ENCODE results near the gene GLDC.

DNA sequence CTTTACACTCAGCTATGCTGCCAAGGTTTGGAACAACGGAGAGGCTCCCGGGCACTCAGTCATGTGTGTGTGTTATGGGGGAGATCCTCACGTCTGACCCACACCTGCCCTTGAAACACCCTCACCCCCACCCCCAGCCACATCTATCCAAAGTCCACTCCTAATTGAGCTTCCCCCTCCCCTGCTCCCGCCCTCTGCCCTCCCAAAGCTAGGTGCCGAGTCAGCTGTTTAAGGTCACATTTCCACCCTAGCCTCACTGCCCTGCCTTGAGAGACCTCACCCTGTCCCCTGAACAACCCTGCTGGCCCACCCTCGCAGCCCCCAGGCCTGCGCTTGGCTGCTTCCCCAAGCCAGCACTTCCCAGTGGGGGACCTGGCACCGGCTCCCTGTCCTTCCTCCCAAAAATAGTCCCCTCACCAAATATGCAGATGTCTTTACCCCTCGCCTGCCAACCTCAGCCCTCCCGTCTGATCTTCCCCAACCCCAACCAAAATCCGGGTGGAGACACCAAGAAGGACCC, 36.0 kb downstream of the GLDC start:
- TF ChIP-seq, protein P1, sequence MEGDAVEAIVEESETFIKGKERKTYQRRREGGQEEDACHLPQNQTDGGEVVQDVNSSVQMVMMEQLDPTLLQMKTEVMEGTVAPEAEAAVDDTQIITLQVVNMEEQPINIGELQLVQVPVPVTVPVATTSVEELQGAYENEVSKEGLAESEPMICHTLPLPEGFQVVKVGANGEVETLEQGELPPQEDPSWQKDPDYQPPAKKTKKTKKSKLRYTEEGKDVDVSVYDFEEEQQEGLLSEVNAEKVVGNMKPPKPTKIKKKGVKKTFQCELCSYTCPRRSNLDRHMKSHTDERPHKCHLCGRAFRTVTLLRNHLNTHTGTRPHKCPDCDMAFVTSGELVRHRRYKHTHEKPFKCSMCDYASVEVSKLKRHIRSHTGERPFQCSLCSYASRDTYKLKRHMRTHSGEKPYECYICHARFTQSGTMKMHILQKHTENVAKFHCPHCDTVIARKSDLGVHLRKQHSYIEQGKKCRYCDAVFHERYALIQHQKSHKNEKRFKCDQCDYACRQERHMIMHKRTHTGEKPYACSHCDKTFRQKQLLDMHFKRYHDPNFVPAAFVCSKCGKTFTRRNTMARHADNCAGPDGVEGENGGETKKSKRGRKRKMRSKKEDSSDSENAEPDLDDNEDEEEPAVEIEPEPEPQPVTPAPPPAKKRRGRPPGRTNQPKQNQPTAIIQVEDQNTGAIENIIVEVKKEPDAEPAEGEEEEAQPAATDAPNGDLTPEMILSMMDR (IDR thresholded peaks at IDR 0.05; ENCODE audit: low read depth, low read length) = no peak
- TF ChIP-seq EZH2phosphoT487 (IDR thresholded peaks at IDR 0.05; ENCODE audit: low read depth) = no peak

Data from OCI-LY3 (cell line).